IPS DF 4.7 (cell line): Measurements from ENCODE around the gene CDC34.

Experiments used
- DNase-seq: peaks from one replicate; pipeline ENCODE4 v3.0.0-alpha.2; 2013; ENCODE audit warnings: low spot score; ENCODE audit errors: extremely low read depth

Gene CDC34

GRCh38 chr19:542173-542866, 10.8 kb downstream of the CDC34 start:
- no peak for DNase-seq

- DNase-seq, result no peak
These were observed 12.5 kb downstream of the CDC34 start, which contains the start of gene GZMM for GRCh38 chr19:543910-544608. Gene GZMM, plus strand, starts transcription at chr19:544053. Its CDS starts 19 bp downstream, at chr19:544072.

- DNase-seq, result no peak
These were observed 15.6 kb downstream of the CDC34 start for GRCh38 chr19:547117-547516.

- no peak for DNase-seq
These were observed 16.5 kb downstream of the CDC34 start for GRCh38 chr19:547836-548720.

- DNase-seq, result no peak
These were observed 17.6 kb downstream of the CDC34 start for GRCh38 chr19:548886-549830.

- no peak for DNase-seq
These were observed 23.3 kb downstream of the CDC34 start for GRCh38 chr19:554817-555216.

- no peak for DNase-seq
These were observed 23.9 kb downstream of the CDC34 start for GRCh38 chr19:555474-555808.

- no peak for DNase-seq
These were observed 25.2 kb downstream of the CDC34 start for GRCh38 chr19:556611-557382.

- no peak for DNase-seq
These were observed 27.3 kb downstream of the CDC34 start for GRCh38 chr19:558770-559439.

- no peak for DNase-seq
These were observed 28.6 kb downstream of the CDC34 start for GRCh38 chr19:560121-560520.

- DNase-seq, result no peak
These were observed 34.8 kb downstream of the CDC34 start for GRCh38 chr19:566403-566802.

- no peak for DNase-seq
These were observed 35.3 kb downstream of the CDC34 start for GRCh38 chr19:566844-567243.

- no peak for DNase-seq
These were observed 35.8 kb downstream of the CDC34 start for GRCh38 chr19:567296-567900.

GRCh38 chr19:570251-570686, 38.7 kb downstream of the CDC34 start:
- no peak for DNase-seq

GRCh38 chr19:570937-571565, 39.5 kb downstream of the CDC34 start:
- DNase-seq, result no peak

GRCh38 chr19:571566-571974, 40.0 kb downstream of the CDC34 start:
- DNase-seq, result no peak

GRCh38 chr19:572140-572742, 40.7 kb downstream of the CDC34 start, which contains the start of gene BSG:
Gene BSG, plus strand, starts transcription at chr19:572596. Its CDS starts 39 bp downstream, at chr19:572635.
- no peak for DNase-seq
